ENCODE measurements around the gene SCAI.
"Not testable (repeated sequence)": the region's sequence is repeated elsewhere in the genome, so short reads cannot be mapped to it uniquely, and the experiment has no call there.

The SCAI gene

GRCh38 chr9:125103021-125103420 is 40.3 kb downstream of the SCAI start:
- DNase-seq = no peak

DNA sequence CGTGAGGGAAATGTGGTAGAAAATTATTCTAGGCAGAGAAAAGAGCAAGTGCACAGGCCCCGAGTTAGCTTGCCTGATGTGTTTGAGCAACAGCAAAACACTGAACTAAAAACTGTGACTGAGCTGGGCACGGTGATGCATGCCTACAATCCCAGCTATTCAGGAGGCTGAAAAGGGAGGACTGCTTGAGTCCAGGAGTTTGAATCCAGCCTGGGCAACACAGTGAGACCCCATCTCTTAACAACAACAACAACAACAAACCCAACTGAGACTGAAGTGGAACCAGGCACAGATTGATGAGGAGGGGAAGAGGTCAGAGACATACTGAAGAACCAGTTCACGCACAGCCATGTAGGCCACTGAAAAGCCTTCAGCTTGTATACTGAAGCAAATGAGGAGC is 42.5 kb downstream of the SCAI start:
- no peak for DNase-seq

DNA sequence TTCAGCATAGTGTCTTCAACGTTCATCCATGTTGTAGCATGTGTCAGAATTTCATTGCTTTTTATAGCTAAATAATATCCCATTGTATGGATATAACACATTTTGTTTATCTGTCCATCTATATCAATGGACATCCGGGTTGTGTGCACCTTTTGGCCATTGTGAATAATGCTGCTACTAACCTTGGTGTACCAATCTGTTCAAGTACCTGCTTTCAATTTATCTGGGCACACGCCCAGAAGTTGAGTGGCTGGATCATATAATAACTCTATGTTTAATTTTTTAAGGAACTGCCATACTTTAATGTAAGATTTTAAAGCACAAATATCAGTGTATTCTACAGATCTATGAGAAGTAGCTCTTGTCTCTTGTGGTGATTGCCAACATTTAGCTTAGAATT is 43.5 kb downstream of the SCAI start:
- DNase-seq = no peak

DNA sequence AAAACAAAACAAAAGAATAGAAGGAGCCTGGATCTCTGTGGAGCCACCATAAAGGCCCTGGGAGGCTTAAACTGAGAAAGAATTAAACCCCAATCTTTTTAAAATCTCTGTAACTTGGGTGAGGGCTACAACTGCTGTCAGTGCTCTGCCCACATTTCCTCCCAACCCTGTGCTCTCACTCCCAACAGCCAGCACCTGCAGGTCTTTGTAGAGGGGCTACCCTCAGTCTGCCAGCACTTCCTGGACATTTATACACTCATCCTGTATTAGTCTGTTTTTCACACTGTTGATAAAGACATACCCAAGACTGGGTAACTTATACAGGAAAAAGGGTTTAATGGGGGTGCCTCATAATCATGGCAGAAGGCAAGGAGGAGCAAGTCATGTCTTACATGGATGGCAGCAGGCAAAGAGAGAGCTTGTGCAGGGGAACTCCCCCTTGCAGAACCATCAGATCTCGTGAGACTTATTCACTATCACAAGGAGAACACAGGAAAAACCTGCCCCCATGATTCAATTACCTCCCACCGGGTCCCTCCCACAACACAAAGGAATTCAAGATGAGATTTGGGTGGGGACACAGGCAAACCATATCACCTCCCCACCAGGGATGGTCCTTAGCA is 47.4 kb downstream of the SCAI start:
- DNase-seq = no peak

DNA sequence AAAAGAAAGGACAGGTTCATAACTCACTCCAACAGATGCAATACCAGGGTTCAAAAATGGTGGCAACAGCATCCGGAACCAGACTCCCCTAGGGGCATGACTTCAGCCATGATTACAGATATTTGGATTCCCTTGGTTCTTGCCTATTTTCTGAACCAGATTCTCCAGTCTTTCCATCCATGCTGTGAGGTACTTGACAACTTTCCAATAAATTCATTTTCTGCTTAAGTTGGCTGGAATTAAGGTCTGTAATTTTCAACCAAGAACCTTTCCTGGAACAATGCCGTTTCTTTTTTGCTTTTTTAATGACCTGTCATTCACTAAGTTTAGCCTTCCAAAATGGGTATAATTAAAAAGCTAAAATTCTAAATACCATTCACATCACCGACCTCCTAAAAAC is 52.2 kb downstream of the SCAI start:
- no peak for DNase-seq

DNA sequence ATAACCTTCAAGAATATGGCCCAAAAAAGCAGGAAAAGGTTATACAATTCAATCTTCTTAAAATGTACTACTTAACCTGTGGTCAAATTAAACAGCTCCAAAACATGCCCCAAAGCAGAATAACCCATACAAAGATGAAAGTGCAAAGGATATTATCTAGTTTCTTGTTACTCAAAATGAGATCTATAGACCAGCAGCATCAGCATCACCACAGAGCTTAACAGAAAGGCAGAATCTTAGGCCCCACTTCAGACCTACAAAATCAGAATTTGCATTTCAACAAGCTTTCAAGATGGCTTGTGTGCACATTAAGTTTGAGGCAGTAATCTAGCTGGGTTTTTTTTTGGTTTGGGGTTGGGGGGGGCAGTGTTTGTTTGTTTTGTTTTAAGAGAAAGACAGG is 54.0 kb downstream of the SCAI start:
- no peak for DNase-seq

GRCh38 chr9:125088752-125089151 is 54.6 kb downstream of the SCAI start:
- no peak for DNase-seq

GRCh38 chr9:125085703-125086477 is 57.4 kb downstream of the SCAI start:
- no peak for DNase-seq

GRCh38 chr9:125082197-125082596 is 61.1 kb downstream of the SCAI start:
- DNase-seq = not testable (repeated sequence)

- DNase-seq = not testable (repeated sequence)
Measured at GRCh38 chr9:125080797-125081196, 62.5 kb downstream of the SCAI start.

- no peak for DNase-seq
Measured at GRCh38 chr9:125079931-125080330, 63.4 kb downstream of the SCAI start.

GRCh38 chr9:125075997-125076396 is 67.3 kb downstream of the SCAI start:
- no peak for DNase-seq

- no peak for DNase-seq
Measured at GRCh38 chr9:125074976-125075375, 68.4 kb downstream of the SCAI start.

- DNase-seq = no peak
Measured at GRCh38 chr9:125066839-125067619, 76.3 kb downstream of the SCAI start.

GRCh38 chr9:125061391-125061790 is 81.9 kb downstream of the SCAI start:
- no peak for DNase-seq

- no peak for DNase-seq
Measured at GRCh38 chr9:125049212-125050049, 93.9 kb downstream of the SCAI start.

DNA sequence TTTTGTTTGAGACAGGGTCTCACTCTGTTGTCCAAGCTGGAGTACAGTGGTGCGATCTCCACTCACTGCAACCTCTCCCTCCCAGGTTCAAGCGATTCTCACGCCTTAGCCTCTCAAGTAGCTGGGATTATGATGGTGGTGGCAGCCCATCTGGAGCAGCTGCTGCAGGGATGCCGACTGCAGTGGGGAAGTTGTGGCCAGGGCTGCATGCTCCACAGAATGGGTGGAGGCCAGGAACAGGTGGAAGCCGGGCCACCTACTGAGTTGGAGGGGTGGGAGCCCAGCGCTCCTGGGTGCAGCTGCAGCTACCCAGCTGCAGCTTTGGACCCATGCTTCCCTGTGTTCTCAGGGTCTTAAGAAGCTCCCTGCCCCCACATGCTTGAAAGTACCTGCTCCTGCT is 99.7 kb downstream of the SCAI start:
- DNase-seq = no peak

DNA sequence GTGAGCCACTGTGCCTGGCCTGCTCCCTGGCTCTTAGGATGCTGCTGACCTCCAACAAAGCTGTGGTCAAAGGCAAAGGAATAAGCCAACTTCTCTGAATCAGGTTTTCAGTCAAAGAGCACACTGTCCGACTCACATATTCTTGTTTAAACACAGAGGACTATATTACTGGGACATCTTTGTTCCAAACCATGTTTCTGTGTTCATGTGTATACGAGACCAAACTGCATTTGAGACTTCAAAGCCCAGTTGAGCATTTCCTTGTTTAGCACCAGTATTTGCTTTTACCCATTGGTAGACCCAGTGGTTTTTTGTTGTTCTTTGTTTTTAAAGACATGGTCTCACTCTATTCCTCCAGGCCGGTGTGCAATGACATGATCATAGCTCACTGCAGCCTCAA is 100.2 kb downstream of the SCAI start:
- no peak for DNase-seq

DNA sequence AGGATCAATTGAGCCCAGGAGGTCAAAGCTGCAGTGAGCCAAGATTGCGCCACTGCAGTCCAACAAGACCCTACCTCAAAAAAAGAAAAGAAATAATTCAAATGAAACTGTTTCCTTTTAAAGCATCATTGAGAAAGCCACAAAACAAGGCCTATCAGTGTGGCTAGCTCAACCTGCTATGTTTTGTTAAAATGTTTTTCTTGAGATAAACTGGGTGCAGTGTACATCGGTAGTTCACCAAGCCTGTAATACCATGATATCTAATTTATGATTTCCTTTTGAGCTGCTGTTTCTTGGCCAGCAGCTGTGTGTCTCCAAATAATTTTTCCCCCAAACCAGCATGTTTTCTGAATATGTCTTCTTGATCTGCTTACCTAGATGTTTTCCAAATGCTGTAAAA is 105.2 kb downstream of the SCAI start:
- no peak for DNase-seq

GRCh38 chr9:125028041-125028440 is 115.3 kb downstream of the SCAI start:
- DNase-seq = no peak

- DNase-seq = no peak
Measured at GRCh38 chr9:125024917-125025316, 118.4 kb downstream of the SCAI start.

DNA sequence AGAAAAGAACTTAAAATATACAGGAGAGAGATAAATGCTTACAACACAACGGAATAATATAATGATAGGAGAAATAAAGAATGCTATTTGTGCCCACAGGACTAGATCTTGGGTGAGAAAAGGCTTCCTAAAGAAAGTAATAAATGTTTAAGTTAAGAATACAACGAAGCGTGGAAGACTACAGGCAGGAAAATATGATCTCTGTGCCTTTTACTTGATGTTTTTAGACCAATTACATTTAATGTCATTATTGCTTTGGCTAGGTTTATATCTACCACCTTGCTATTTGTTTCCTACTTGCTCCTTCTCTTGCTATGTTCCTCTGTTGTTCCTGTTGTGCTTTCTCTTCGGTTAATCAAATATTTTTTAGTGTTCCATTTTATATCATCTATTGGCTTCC is 122.3 kb downstream of the SCAI start:
- no peak for DNase-seq

DNA sequence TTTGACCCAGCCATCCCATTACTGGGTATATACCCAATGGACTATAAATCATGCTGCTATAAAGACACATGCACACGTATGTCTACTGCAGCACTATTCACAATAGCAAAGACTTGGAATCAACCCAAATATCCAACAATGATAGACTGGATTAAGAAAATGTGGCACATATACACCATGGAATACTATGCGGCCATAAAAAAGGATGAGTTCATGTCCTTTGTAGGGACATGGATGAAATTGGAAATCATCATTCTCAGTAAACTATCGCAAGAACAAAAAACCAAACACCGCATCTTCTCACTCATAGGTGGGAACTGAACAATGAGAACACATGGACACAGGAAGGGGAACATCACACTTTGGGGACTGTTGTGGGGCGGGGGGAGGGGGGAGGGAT is 127.7 kb downstream of the SCAI start:
- DNase-seq = not testable (repeated sequence)
